C4-2B (cell line): ENCODE results near the gene TRIM36.

Experiments used
- ZFX ChIP-seq: fragments of 450-650 bp; IDR thresholded peaks from 2 replicates; pipeline ENCODE4 v1.6.1; 2017
- TF ChIP-seq, protein P1 (sequence below): fragments of 450-650 bp; conservative IDR thresholded peaks from 2 replicates; pipeline ENCODE4 v1.5.1; 2017; ENCODE audit warnings: mild to moderate bottlenecking

DNA sequence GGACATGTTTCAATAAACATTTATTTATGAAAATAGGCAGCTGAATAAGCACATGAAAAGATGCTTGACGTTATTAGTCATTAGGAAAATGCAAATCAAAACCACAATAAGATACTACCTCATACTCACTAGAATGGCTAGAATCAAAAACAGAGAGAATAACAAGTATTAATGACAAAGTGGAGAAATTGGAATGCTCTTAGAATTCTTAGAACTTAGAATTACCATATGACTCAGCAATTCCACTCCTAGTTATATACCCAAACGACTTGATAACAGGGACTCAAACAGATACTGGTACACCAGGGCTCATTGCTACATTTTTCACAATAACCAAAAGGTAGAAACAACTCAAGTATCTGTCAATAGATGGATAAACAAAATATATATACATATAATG lies 15.1 kb upstream of the TRIM36 start:
- TF ChIP-seq, protein P1, sequence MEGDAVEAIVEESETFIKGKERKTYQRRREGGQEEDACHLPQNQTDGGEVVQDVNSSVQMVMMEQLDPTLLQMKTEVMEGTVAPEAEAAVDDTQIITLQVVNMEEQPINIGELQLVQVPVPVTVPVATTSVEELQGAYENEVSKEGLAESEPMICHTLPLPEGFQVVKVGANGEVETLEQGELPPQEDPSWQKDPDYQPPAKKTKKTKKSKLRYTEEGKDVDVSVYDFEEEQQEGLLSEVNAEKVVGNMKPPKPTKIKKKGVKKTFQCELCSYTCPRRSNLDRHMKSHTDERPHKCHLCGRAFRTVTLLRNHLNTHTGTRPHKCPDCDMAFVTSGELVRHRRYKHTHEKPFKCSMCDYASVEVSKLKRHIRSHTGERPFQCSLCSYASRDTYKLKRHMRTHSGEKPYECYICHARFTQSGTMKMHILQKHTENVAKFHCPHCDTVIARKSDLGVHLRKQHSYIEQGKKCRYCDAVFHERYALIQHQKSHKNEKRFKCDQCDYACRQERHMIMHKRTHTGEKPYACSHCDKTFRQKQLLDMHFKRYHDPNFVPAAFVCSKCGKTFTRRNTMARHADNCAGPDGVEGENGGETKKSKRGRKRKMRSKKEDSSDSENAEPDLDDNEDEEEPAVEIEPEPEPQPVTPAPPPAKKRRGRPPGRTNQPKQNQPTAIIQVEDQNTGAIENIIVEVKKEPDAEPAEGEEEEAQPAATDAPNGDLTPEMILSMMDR, result no peak
- TF ChIP-seq ZFX, result no peak
